CD4-positive, CD25-positive, alpha-beta regulatory T cell (primary cell): ENCODE data around the gene FAM83E. TPM values are rescaled to one million over a fixed set of nuclear protein-coding genes. Genes with fewer than 3 reads are reported as not detected.

Source experiments
- ATAC-seq, 2 donors: fragments of 150-1000 bp; cut with Tn5 transposase; one replicate each; pipeline ENCODE4 v1.10.0; 2021; ENCODE audit warnings: low read depth in 2 of 2, moderate number of reproducible peaks in 2 of 2, moderate library complexity in 1 of 2
- DNase-seq, 3 donors: peaks; one replicate each; pipeline versions ENCODE4 v3.0.0 to v3.0.0-alpha.2; 2012 to 2022; ENCODE audit warnings: mixed read lengths in 1 of 3
- H3K27ac ChIP-seq: one replicate; pipeline ENCODE4 v1.7.0; 2013; ENCODE audit warnings: mild to moderate bottlenecking, low read length; ENCODE audit not compliant: insufficient read depth, poor library complexity, severe bottlenecking
- H3K27me3 ChIP-seq: one replicate; pipeline ENCODE4 v1.7.0; 2013; ENCODE audit warnings: low read length; ENCODE audit not compliant: control insufficient read depth, insufficient read depth
- H3K36me3 ChIP-seq: one replicate; pipeline ENCODE4 v1.7.0; 2013; ENCODE audit warnings: mild to moderate bottlenecking, low read length, moderate library complexity; ENCODE audit not compliant: control insufficient read depth, insufficient read depth
- H3K4me1 ChIP-seq: 2 replicates; pipeline ENCODE4 v1.7.0; 2013; ENCODE audit warnings: mild to moderate bottlenecking, low read length; ENCODE audit not compliant: insufficient read depth, control insufficient read depth, poor library complexity, severe bottlenecking
- H3K4me3 ChIP-seq: one replicate; pipeline ENCODE4 v1.7.0; 2013; ENCODE audit warnings: low read depth, mild to moderate bottlenecking, low read length, moderate library complexity
- H3K9me3 ChIP-seq, 2 experiments: 1 replicate in 1 of 2; 2 replicates in 1 of 2; pipeline ENCODE4 v1.7.0; 2013; ENCODE audit warnings: low read length in 2 of 2, mild to moderate bottlenecking in 1 of 2, moderate library complexity in 1 of 2; ENCODE audit not compliant: control insufficient read depth in 2 of 2
- H3K27ac Mint-ChIP-seq, 3 donors: one replicate each; pipeline ENCODE4 v1.8.0; 2020 to 2022; ENCODE audit warnings: mild to moderate bottlenecking in 3 of 3, mixed read lengths in 3 of 3, moderate library complexity in 2 of 3
- H3K27me3 Mint-ChIP-seq: one replicate; pipeline ENCODE4 v1.8.0; 2022; ENCODE audit warnings: mild to moderate bottlenecking, mixed read lengths
- H3K36me3 Mint-ChIP-seq: one replicate; pipeline ENCODE4 v1.8.0; 2020; ENCODE audit warnings: mixed read lengths
- H3K4me1 Mint-ChIP-seq, 4 donors: one replicate each; pipeline ENCODE4 v1.8.0; 2020 to 2022; ENCODE audit warnings: mixed read lengths in 4 of 4, mild to moderate bottlenecking in 1 of 4
- H3K4me3 Mint-ChIP-seq, 4 donors: one replicate each; pipeline ENCODE4 v1.8.0; 2020 to 2022; ENCODE audit warnings: mild to moderate bottlenecking in 4 of 4, mixed read lengths in 4 of 4, moderate library complexity in 3 of 4
- H3K9me3 Mint-ChIP-seq, 7 donors: one replicate each; pipeline ENCODE4 v1.8.0; 2020 to 2022; ENCODE audit warnings: mixed read lengths in 7 of 7, mild to moderate bottlenecking in 3 of 7, moderate library complexity in 2 of 7
- polyA plus RNA-seq, 4 donors: library from polyadenylated mRNA; unstranded; fragments of 300-500 nt; fragmentation: Illumina TruSeq; gene quantifications; one replicate each; pipeline ENCODE4 v1.2.3, GENCODE V29; 2021
- total RNA-seq: library from RNA; stranded (reverse); gene quantifications from one replicate; pipeline ENCODE4 v1.2.3, GENCODE V29; 2022

FAM83E gene
- total RNA-seq: 0.76 TPM
- under 1 TPM in 1 of 4 donors, not detected in 3; 0.31 TPM for polyA plus RNA-seq

DNA sequence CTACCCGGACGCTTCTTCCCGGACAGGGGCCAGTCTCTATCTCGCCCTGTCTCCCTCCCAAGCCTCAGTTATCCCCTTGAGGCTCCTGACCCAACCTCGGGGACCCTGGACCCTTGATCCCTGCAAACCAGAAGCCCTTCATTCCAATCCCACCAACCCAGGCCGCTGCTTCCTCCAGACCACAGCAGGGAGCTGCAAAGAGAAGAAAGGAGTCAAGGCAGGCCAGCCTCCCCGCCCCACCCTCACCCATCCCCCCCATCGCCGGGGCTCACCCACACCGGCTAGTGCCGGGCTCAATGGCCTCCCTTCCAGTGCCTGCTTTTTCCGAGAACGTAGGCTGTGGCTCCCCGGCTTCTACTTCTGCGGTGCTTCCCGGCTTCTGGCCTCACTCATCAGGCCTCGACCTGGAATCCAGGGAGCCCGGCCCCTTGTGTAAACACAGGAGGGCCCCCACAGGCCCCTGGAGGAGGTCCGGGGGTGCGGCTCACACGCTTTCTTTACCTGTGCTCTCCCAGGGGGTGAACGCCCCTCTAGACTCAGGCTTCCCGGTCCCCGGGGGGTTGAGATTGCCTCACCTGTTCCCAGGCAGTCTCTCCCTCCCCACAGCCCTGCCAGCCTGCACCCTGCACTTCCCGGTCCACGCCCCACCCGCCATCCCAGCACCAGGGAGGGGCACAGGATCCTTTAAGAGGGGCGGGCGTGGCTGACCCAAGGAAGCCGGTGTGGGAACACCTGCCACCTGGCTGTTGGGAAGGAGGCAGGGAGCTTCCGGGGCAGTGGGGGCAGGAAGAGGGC is at the start of gene FAM83E:
FAM83E (minus strand) TSS at position 641 of the 795 bp plus-strand sequence. CDS start 1,704 bp downstream, outside the sequence.
- Histone ChIP-seq H3K27ac (no peak within 1 kb of the TSS), H3K36me3 (peaks cover 27% of the 10 kb centered on the region), H3K4me3 (no peak within 1 kb of the TSS), H3K27me3 (no peaks in the 10 kb centered on the region), H3K9me3 (no peaks in the 10 kb centered on the region), H3K4me1 (peaks cover 29% of the 10 kb centered on the region)
- DNase-seq (no peak), ATAC-seq (no peak)
- H3K27ac Mint-ChIP-seq: peak within 1 kb of the TSS in 2 of 3 donors; percentile 36 to 67
- H3K4me3 Mint-ChIP-seq: peak within 1 kb of the TSS in 2 of 4 donors; percentile 28 to 100
- peaks cover 4 to 43% (median 23%) of the 10 kb centered on the region in 4 donors for H3K4me1 Mint-ChIP-seq
- no peaks in the 10 kb centered on the region for H3K9me3 Mint-ChIP-seq
- peaks cover 17% of the 10 kb centered on the region for H3K36me3 Mint-ChIP-seq
- no peaks in the 10 kb centered on the region for H3K27me3 Mint-ChIP-seq

DNA sequence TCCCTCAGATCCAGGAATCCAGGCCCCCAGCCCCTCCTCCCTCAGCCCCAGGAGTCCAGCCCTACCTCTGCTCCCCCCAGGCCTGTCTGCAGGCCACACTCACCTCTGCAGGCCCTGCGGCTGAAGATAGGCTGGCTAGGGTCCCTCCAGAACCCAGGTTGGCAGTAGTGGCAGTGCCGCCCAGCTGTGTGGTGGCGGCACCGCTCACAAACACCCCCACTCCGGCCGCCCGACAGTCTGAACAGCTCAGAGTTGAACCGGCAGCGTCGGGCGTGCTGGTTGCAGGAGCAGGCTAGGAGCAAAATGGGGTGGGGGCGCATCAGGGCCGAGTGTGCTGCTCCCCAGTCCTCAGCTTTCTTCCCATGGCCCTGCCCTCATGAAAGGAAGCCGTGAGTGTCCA is 49.6 kb upstream of the FAM83E start:
- Mint-ChIP-seq H3K4me1 (peaks cover 5 to 12% (median 8%) of the 10 kb centered on the region in 4 donors), H3K27me3 (no peaks in the 10 kb centered on the region), H3K27ac (no peak overlapping the region), H3K36me3 (no peaks in the 10 kb centered on the region), H3K9me3 (no peaks in the 10 kb centered on the region), H3K4me3 (no peak overlapping the region)
- no peak overlapping the region for H3K27ac ChIP-seq
- no peaks in the 10 kb centered on the region for H3K27me3 ChIP-seq
- peaks cover 9% of the 10 kb centered on the region for H3K4me1 ChIP-seq
- no peak for ATAC-seq
- no peak for DNase-seq
- no peaks in the 10 kb centered on the region for H3K36me3 ChIP-seq
- H3K9me3 ChIP-seq: no peaks in the 10 kb centered on the region
- H3K4me3 ChIP-seq: no peak overlapping the region

GRCh38 chr19:48663667-48664066 is 48.8 kb upstream of the FAM83E start:
- DNase-seq: no peak
- no peak overlapping the region for H3K27ac Mint-ChIP-seq

GRCh38 chr19:48661711-48662090 is 46.8 kb upstream of the FAM83E start:
- Histone ChIP-seq H3K9me3 (no peaks in the 10 kb centered on the region), H3K4me1 (peaks cover 9% of the 10 kb centered on the region), H3K36me3 (no peaks in the 10 kb centered on the region), H3K27me3 (no peaks in the 10 kb centered on the region), H3K4me3 (no peak overlapping the region), H3K27ac (no peak overlapping the region)
- Mint-ChIP-seq H3K36me3 (no peaks in the 10 kb centered on the region), H3K9me3 (no peaks in the 10 kb centered on the region), H3K4me1 (peaks cover 5 to 12% (median 8%) of the 10 kb centered on the region in 4 donors), H3K4me3 (no peak overlapping the region), H3K27ac (no peak overlapping the region), H3K27me3 (peaks cover 5% of the 10 kb centered on the region)
- DNase-seq (no peak), ATAC-seq (no peak)

More at GRCh38 chr19:48663667-48664066, 48.8 kb upstream of the FAM83E start:
- no peak overlapping the region for H3K4me3 Mint-ChIP-seq
- Histone ChIP-seq H3K27ac (no peak overlapping the region), H3K9me3 (no peaks in the 10 kb centered on the region), H3K4me3 (no peak overlapping the region), H3K27me3 (no peaks in the 10 kb centered on the region), H3K36me3 (no peaks in the 10 kb centered on the region), H3K4me1 (peaks cover 9% of the 10 kb centered on the region)
- no peaks in the 10 kb centered on the region for H3K9me3 Mint-ChIP-seq
- no peaks in the 10 kb centered on the region for H3K36me3 Mint-ChIP-seq
- ATAC-seq: no peak
- H3K27me3 Mint-ChIP-seq: peaks cover 4% of the 10 kb centered on the region
- H3K4me1 Mint-ChIP-seq: peaks cover 5 to 12% (median 8%) of the 10 kb centered on the region in 4 donors

- Mint-ChIP-seq H3K4me1 (peaks cover 5 to 12% (median 8%) of the 10 kb centered on the region in 4 donors), H3K27ac (peak overlapping the region; percentile 90 to 98 (median 93)), H3K27me3 (peaks cover 5% of the 10 kb centered on the region), H3K36me3 (no peaks in the 10 kb centered on the region), H3K4me3 (peak overlapping the region; percentile 49 to 90 (median 76)), H3K9me3 (no peaks in the 10 kb centered on the region)
- Histone ChIP-seq H3K27me3 (no peaks in the 10 kb centered on the region), H3K27ac (peak overlapping the region; percentile 58), H3K4me1 (peaks cover 9% of the 10 kb centered on the region), H3K4me3 (peak overlapping the region; percentile 81), H3K36me3 (no peaks in the 10 kb centered on the region), H3K9me3 (no peaks in the 10 kb centered on the region)
- peak; percentile 70 to 91 (median 85) for DNase-seq
- ATAC-seq: peak; percentile 85 to 89
These were observed 46.2 kb upstream of the FAM83E start for GRCh38 chr19:48660852-48661710.

- Mint-ChIP-seq H3K4me1 (peaks cover 5 to 12% (median 8%) of the 10 kb centered on the region in 4 donors), H3K9me3 (no peaks in the 10 kb centered on the region), H3K36me3 (no peaks in the 10 kb centered on the region), H3K27me3 (peaks cover 5% of the 10 kb centered on the region), H3K4me3 (no peak overlapping the region), H3K27ac (no peak overlapping the region)
- Histone ChIP-seq H3K4me3 (no peak overlapping the region), H3K4me1 (peaks cover 9% of the 10 kb centered on the region), H3K9me3 (no peaks in the 10 kb centered on the region), H3K36me3 (no peaks in the 10 kb centered on the region), H3K27me3 (no peaks in the 10 kb centered on the region), H3K27ac (no peak overlapping the region)
- DNase-seq: no peak
- no peak for ATAC-seq
These were observed 44.9 kb upstream of the FAM83E start for GRCh38 chr19:48659768-48660167.

GRCh38 chr19:48658483-48658882 is 43.6 kb upstream of the FAM83E start:
- no peaks in the 10 kb centered on the region for H3K9me3 ChIP-seq
- H3K36me3 ChIP-seq: no peaks in the 10 kb centered on the region
- ATAC-seq (no peak), DNase-seq (no peak)
- Mint-ChIP-seq H3K9me3 (no peaks in the 10 kb centered on the region), H3K36me3 (no peaks in the 10 kb centered on the region), H3K4me1 (peaks cover 5 to 16% (median 8%) of the 10 kb centered on the region in 4 donors), H3K4me3 (no peak overlapping the region), H3K27ac (no peak overlapping the region), H3K27me3 (peaks cover 5% of the 10 kb centered on the region)
- H3K27ac ChIP-seq: no peak overlapping the region
- peaks cover 9% of the 10 kb centered on the region for H3K4me1 ChIP-seq
- H3K4me3 ChIP-seq: no peak overlapping the region
- H3K27me3 ChIP-seq: no peaks in the 10 kb centered on the region
